Loucy (cell line): Measurements from ENCODE around the gene PRKCE.

Source experiments
- H2AFZ ChIP-seq: fragments of 200-600 bp; sonication (generic); 2 replicates; pipeline ENCODE4 v1.6.0; 2016; ENCODE audit warnings: antibody characterized with exemption, mild to moderate bottlenecking, low read length, moderate library complexity
- H3F3A ChIP-seq: fragments of 200-600 bp; 2 replicates; pipeline ENCODE4 v1.6.0; 2016; ENCODE audit warnings: antibody characterized with exemption, low read depth, mild to moderate bottlenecking
- H3K27me3 ChIP-seq: fragments of 200-600 bp; sonication (generic); 2 replicates; pipeline ENCODE4 v1.6.1; 2014; ENCODE audit warnings: low read length, mild to moderate bottlenecking; ENCODE audit not compliant: insufficient read depth, poor library complexity, severe bottlenecking
- H3K36me3 ChIP-seq: fragments of 200-600 bp; sonication (generic); 2 replicates; pipeline ENCODE4 v1.6.1; 2016; ENCODE audit warnings: low read length; ENCODE audit not compliant: insufficient read depth
- H3K4me1 ChIP-seq: fragments of 200-600 bp; sonication (generic); 2 replicates; pipeline ENCODE4 v1.5.1; 2014; ENCODE audit warnings: low read length, mild to moderate bottlenecking; ENCODE audit not compliant: insufficient read depth, poor library complexity, severe bottlenecking
- H3K4me2 ChIP-seq: fragments of 200-600 bp; sonication (generic); 2 replicates; pipeline ENCODE4 v1.6.0; 2014; ENCODE audit warnings: antibody characterized with exemption, low read length, low read depth, mild to moderate bottlenecking; ENCODE audit not compliant: poor library complexity, severe bottlenecking
- H3K4me3 ChIP-seq: fragments of 200-600 bp; sonication (generic); 2 replicates; pipeline ENCODE4 v1.5.1; 2014; ENCODE audit warnings: low read length, mild to moderate bottlenecking, mixed read lengths; ENCODE audit not compliant: poor library complexity, severe bottlenecking
- H3K79me2 ChIP-seq: fragments of 200-600 bp; sonication (generic); 2 replicates; pipeline ENCODE4 v1.6.1; 2014; ENCODE audit warnings: low read length; ENCODE audit not compliant: insufficient read depth
- H3K9ac ChIP-seq: fragments of 200-600 bp; sonication (generic); 2 replicates; pipeline ENCODE4 v1.6.0; 2014; ENCODE audit warnings: mild to moderate bottlenecking, low read depth, low read length, moderate library complexity; ENCODE audit not compliant: poor library complexity, severe bottlenecking
- H3K9me2 ChIP-seq: fragments of 200-600 bp; sonication (generic); replicated peaks from 2 replicates; pipeline ENCODE4 v1.6.1; 2016; ENCODE audit warnings: low read depth, low read length, mixed read lengths
- H3K9me3 ChIP-seq: fragments of 200-600 bp; sonication (generic); 2 replicates; pipeline ENCODE4 v1.6.1; 2014; ENCODE audit warnings: mild to moderate bottlenecking, antibody characterized with exemption, low read length, low read depth; ENCODE audit not compliant: insufficient read depth
- H4K20me1 ChIP-seq: fragments of 200-600 bp; sonication (generic); 2 replicates; pipeline ENCODE4 v1.6.0; 2014; ENCODE audit warnings: antibody characterized with exemption, low read length, mild to moderate bottlenecking; ENCODE audit not compliant: insufficient read depth, poor library complexity, severe bottlenecking
- EZH2phosphoT487 ChIP-seq: fragments of 200-600 bp; IDR thresholded peaks from 2 replicates; pipeline ENCODE4 v1.6.1; 2018; ENCODE audit warnings: antibody characterized with exemption, mild to moderate bottlenecking, moderate library complexity, borderline replicate concordance
- TF ChIP-seq, protein P1 (sequence below): fragments of 200-600 bp; sonication (generic); conservative IDR thresholded peaks from 2 replicates; pipeline ENCODE4 v1.5.1; 2014; ENCODE audit warnings: mild to moderate bottlenecking, antibody characterized with exemption, low read length

PRKCE gene

DNA sequence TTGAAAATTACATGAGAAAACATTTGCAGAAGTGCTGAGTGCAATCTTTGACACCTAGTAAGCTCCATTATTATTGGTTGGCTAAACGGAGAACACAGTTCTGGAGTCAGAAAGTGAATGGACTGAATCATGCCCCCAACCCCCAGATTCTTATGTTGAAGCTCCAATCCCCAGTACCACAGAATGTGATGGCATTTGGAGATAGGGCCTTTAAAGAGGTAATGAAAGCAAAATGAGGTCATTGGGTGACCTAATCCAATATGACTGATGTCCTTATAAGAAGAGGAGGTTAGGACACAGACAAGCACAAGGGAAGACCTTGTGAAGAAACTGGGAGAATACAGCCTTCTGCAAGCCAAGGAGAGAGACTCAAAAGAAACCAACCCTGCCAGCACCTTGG lies 444.8 kb downstream of the PRKCE start:
- Histone ChIP-seq H3K79me2 (no peaks in the 10 kb centered on the region), H3K9me2 (no peaks in the 10 kb centered on the region), H3K4me2 (no peak overlapping the region), H3K27me3 (no peaks in the 10 kb centered on the region), H3K4me1 (no peaks in the 10 kb centered on the region), H3K9me3 (no peaks in the 10 kb centered on the region), H4K20me1 (no peaks in the 10 kb centered on the region), H3K4me3 (no peak overlapping the region), H3F3A (no peaks in the 10 kb centered on the region), H3K9ac (no peak overlapping the region), H3K36me3 (no peaks in the 10 kb centered on the region), H2AFZ (no peak overlapping the region)
- TF ChIP-seq, protein P1, sequence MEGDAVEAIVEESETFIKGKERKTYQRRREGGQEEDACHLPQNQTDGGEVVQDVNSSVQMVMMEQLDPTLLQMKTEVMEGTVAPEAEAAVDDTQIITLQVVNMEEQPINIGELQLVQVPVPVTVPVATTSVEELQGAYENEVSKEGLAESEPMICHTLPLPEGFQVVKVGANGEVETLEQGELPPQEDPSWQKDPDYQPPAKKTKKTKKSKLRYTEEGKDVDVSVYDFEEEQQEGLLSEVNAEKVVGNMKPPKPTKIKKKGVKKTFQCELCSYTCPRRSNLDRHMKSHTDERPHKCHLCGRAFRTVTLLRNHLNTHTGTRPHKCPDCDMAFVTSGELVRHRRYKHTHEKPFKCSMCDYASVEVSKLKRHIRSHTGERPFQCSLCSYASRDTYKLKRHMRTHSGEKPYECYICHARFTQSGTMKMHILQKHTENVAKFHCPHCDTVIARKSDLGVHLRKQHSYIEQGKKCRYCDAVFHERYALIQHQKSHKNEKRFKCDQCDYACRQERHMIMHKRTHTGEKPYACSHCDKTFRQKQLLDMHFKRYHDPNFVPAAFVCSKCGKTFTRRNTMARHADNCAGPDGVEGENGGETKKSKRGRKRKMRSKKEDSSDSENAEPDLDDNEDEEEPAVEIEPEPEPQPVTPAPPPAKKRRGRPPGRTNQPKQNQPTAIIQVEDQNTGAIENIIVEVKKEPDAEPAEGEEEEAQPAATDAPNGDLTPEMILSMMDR, result no peak
- no peak for TF ChIP-seq EZH2phosphoT487

DNA sequence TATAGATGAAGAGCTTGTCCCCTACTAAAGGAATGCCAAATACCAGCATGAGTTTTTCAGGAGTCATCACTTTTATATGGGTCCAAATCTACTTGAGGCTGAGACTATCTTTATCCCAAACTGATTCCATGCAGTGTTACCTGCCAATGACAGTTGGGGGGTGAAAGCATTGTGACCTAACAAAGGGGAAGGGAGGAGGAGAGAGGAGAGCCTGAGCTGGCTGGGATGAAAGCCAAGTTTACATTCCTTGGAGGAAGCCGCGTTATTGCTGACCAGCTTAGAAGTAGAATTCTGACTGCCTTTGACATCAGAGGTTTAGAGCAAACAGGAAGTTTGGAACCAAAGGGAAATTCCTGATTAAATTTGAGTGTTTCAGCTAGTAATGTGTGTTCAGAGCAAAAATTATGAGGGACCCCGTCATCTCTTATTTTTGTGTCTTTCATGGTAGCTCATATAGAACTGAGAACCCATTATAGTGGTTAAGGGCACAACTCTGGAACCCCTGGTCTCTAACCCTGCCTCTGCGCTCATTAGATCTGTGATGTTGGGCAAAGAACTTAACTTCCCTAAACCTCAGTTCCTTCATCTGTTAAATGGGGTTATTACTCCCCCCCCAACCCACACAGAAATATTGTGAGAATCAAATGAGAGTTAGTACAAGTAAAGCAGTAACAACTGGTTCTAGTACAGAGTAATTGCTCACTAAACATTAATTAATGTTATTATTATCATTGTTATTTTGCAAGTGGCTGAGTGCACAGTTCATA lies 446.4 kb downstream of the PRKCE start:
- Histone ChIP-seq H3K9me2 (no peaks in the 10 kb centered on the region), H3K4me1 (no peaks in the 10 kb centered on the region), H3K79me2 (no peaks in the 10 kb centered on the region), H3K27me3 (no peaks in the 10 kb centered on the region), H3K4me2 (no peak overlapping the region), H3F3A (no peaks in the 10 kb centered on the region), H3K9me3 (no peaks in the 10 kb centered on the region), H3K36me3 (no peaks in the 10 kb centered on the region), H3K9ac (no peak overlapping the region), H3K4me3 (no peak overlapping the region), H4K20me1 (no peaks in the 10 kb centered on the region), H2AFZ (no peak overlapping the region)
- TF ChIP-seq, protein P1, result no peak
- no peak for TF ChIP-seq EZH2phosphoT487

DNA sequence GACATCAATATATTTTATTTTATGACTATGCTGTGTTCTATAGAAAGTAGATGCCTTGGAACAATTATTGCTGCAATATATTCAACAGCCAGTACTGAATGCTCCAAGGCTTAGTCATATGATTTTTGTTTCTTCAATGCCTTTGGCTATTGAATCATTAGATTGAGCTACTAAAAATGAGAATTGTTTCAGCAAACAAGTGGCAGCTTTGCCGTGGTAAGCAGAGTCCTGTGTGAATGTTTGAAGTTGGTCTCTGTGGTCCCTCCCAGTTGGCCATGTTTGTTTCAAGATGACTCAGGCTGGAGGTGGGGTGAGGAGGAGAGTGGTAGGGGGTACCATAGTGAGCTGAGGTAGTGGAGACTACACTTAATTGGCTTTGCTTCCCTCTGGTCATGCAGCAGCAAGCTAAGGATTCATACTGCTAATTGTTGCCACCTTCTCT lies 447.2 kb downstream of the PRKCE start:
- Histone ChIP-seq H3F3A (no peaks in the 10 kb centered on the region), H4K20me1 (no peaks in the 10 kb centered on the region), H3K9ac (no peak overlapping the region), H3K4me2 (no peak overlapping the region), H2AFZ (no peak overlapping the region), H3K9me2 (no peaks in the 10 kb centered on the region), H3K27me3 (no peaks in the 10 kb centered on the region), H3K9me3 (no peaks in the 10 kb centered on the region), H3K36me3 (no peaks in the 10 kb centered on the region), H3K79me2 (no peaks in the 10 kb centered on the region), H3K4me1 (no peaks in the 10 kb centered on the region), H3K4me3 (no peak overlapping the region)
- no peak for TF ChIP-seq EZH2phosphoT487
- TF ChIP-seq, protein P1, result no peak
